Sigmoid colon (tissue), 7 donors: Measurements from ENCODE around the gene POLG2. TPM values are rescaled to one million over a fixed set of nuclear protein-coding genes. Genes with fewer than 3 reads are reported as not detected.

Experiments used
- DNase-seq: peaks from one replicate; pipeline ENCODE4 v3.0.0-alpha.2; 2019
- H3K27ac ChIP-seq, 4 donors: fragments of 200-600 bp; sonication (generic); one replicate each; pipeline ENCODE4 v1.5.1; 2016 to 2019; ENCODE audit warnings: mild to moderate bottlenecking in 1 of 4
- H3K27me3 ChIP-seq, 3 donors: fragments of 200-600 bp; sonication (generic); one replicate each; pipeline ENCODE4 v1.5.1; 2019; ENCODE audit warnings: mild to moderate bottlenecking in 1 of 3
- H3K36me3 ChIP-seq, 4 donors: fragments of 200-600 bp; sonication (generic); one replicate each; pipeline ENCODE4 v1.5.1; 2016 to 2019
- H3K4me1 ChIP-seq, 4 donors: fragments of 200-600 bp; sonication (generic); one replicate each; pipeline ENCODE4 v1.5.1; 2017 to 2019
- H3K4me3 ChIP-seq, 4 donors: fragments of 200-600 bp; sonication (generic); one replicate each; pipeline ENCODE4 v1.5.1; 2017 to 2019; ENCODE audit warnings: mild to moderate bottlenecking in 2 of 4, moderate library complexity in 1 of 4
- H3K9me3 ChIP-seq, 4 donors: fragments of 200-600 bp in 3 of 4; sonication (generic) in 3 of 4; one replicate each; pipeline versions ENCODE4 v1.5.1 to v1.6.1; 2013 to 2019
- CTCF ChIP-seq, 4 experiments: fragments of 450-650 bp in 3 of 4; fragments of 200-600 bp in 1 of 4; IDR thresholded peaks; one replicate each; pipeline ENCODE4 v1.5.1; 2016 to 2019; ENCODE audit warnings: antibody characterized with exemption in 4 of 4, mild to moderate bottlenecking in 3 of 4, moderate library complexity in 2 of 4
- EP300 ChIP-seq, 4 donors: sonication (generic); formaldehyde crosslinking; IDR thresholded peaks; one replicate each; pipeline ENCODE4 v1.6.1; 2017; ENCODE audit warnings: antibody characterized with exemption in 4 of 4
- POLR2A ChIP-seq, 2 donors: fragments of 450-650 bp; IDR thresholded peaks; one replicate each; pipeline ENCODE4 v1.6.1; 2016; ENCODE audit warnings: antibody characterized with exemption in 2 of 2, mild to moderate bottlenecking in 2 of 2, moderate library complexity in 2 of 2
- POLR2AphosphoS5 ChIP-seq, 4 donors: sonication (generic); formaldehyde crosslinking; IDR thresholded peaks; one replicate each; pipeline ENCODE4 v1.6.1; 2017; ENCODE audit warnings: antibody characterized with exemption in 4 of 4
- WGBS, 2 donors: extraction: QIAGEN DNeasy Blood & Tissue Kit; methylation state at CpG; one replicate each; pipeline ENCODE4 v1.1.7; 2013; 5-methylcytosine and 5-hydroxymethylcytosine counted together
- intact Hi-C: fragments of 100-400 bp; cut with DNase I; formaldehyde crosslinking; loops from one replicate; pipeline ENCODE4 v1.15.1; 2023
- polyA plus RNA-seq, 3 donors: library from polyadenylated mRNA; stranded (reverse); fragments of 200-250 nt; gene quantifications; one replicate each; pipeline ENCODE4 v1.2.3, GENCODE V29; 2013
- total RNA-seq, 4 donors: library from RNA; depleted of rRNA; stranded (reverse); fragments of >200 nt; gene quantifications; one replicate each; pipeline ENCODE4 v1.1.0, GENCODE V29; 2016
- donor health status: healthy with polysubstance abuse.
- donor health status: Bipolar disorder and iron deficiency.
- donor health status: healthy.

Gene POLG2
- total and polyA plus RNA-seq, 7 donors = 3.9 to 16.1 (median 8.2) TPM

GRCh38 chr17:64504769-64505339 lies 8.0 kb upstream of the POLG2 start:
- intact Hi-C loops = loop anchor here (5.0 to 10.0 kb wide), 3 partner anchors 157 to 678 kb away; partner anchors contain the start of genes FTSJ3, PSMC5 and SMURF2
- WGBS, 2 donors = 0 to 1% methylated on average over 13 of the region's 13 CpGs
- TF ChIP-seq POLR2AphosphoS5 (IDR thresholded peaks at IDR 0.05) (no peak), CTCF (IDR thresholded peaks at IDR 0.05) (no peak), POLR2A (IDR thresholded peaks at IDR 0.05) (no peak), EP300 (IDR thresholded peaks at IDR 0.05) (no peak)

GRCh38 chr17:64503821-64504768 lies 7.2 kb upstream of the POLG2 start:
- H3K36me3 ChIP-seq = peaks cover 49 to 65% (median 51%) of the 10 kb centered on the region in 4 donors
- WGBS, 2 donors = 33 to 38% methylated on average over 7 of the region's 7 CpGs
- peaks cover 0 to 68% (median 58%) of the 10 kb centered on the region in 4 donors for H3K4me1 ChIP-seq
- intact Hi-C loops = loop anchor here (10.0 kb wide), 1 partner anchor 359 kb away; no protein-coding TSS in a partner anchor
- TF ChIP-seq POLR2A (IDR thresholded peaks at IDR 0.05) (no peak), EP300 (IDR thresholded peaks at IDR 0.05) (no peak), CTCF (IDR thresholded peaks at IDR 0.05) (no peak), POLR2AphosphoS5 (IDR thresholded peaks at IDR 0.05) (no peak)
- H3K27me3 ChIP-seq = no peaks in the 10 kb centered on the region
- no peaks in the 10 kb centered on the region for H3K9me3 ChIP-seq
- H3K27ac ChIP-seq = peak overlapping the region; percentile 95 to 100 (median 98)
- no peak for DNase-seq
- H3K4me3 ChIP-seq = peak overlapping the region; percentile 78 to 90 (median 80)

More at GRCh38 chr17:64504769-64505339, 8.0 kb upstream of the POLG2 start:
- Histone ChIP-seq H3K4me1 (peaks cover 0 to 70% (median 63%) of the 10 kb centered on the region in 4 donors), H3K9me3 (no peaks in the 10 kb centered on the region), H3K4me3 (peak overlapping the region; percentile 78 to 90 (median 80)), H3K36me3 (peaks cover 45 to 65% (median 46%) of the 10 kb centered on the region in 4 donors), H3K27ac (peak overlapping the region; percentile 95 to 100 (median 98)), H3K27me3 (no peaks in the 10 kb centered on the region)
- DNase-seq = no peak

GRCh38 chr17:64503341-64503740 lies 6.5 kb upstream of the POLG2 start:
- Histone ChIP-seq H3K4me1 (peaks cover 0 to 68% (median 53%) of the 10 kb centered on the region in 4 donors), H3K4me3 (peak overlapping the region in 2 of 4 donors; percentile 78 to 81), H3K36me3 (peaks cover 50 to 65% (median 58%) of the 10 kb centered on the region in 4 donors), H3K27ac (peak overlapping the region; percentile 95 to 100 (median 98)), H3K9me3 (no peaks in the 10 kb centered on the region), H3K27me3 (no peaks in the 10 kb centered on the region)
- no peak for DNase-seq
- WGBS, 2 donors = 78 to 86% methylated on average over 5 of the region's 5 CpGs
- TF ChIP-seq POLR2A (IDR thresholded peaks at IDR 0.05) = no peak
- TF ChIP-seq CTCF (IDR thresholded peaks at IDR 0.05) = no peak
- intact Hi-C loops = loop anchor here (10.0 kb wide), 1 partner anchor 359 kb away; no protein-coding TSS in a partner anchor

- Histone ChIP-seq H3K4me3 (no peak overlapping the region), H3K9me3 (no peaks in the 10 kb centered on the region), H3K27me3 (no peaks in the 10 kb centered on the region), H3K4me1 (peaks cover 0 to 67% (median 48%) of the 10 kb centered on the region in 4 donors), H3K36me3 (peaks cover 50 to 70% (median 62%) of the 10 kb centered on the region in 4 donors), H3K27ac (peak overlapping the region; percentile 95 to 100 (median 98))
- DNase-seq = no peak
- TF ChIP-seq CTCF (IDR thresholded peaks at IDR 0.05) = no peak
- TF ChIP-seq EP300 (IDR thresholded peaks at IDR 0.05) = no peak
- no peak for TF ChIP-seq POLR2A (IDR thresholded peaks at IDR 0.05)
- intact Hi-C loops = loop anchor here (10.0 kb wide), 1 partner anchor 358 kb away; no protein-coding TSS in a partner anchor
- 78 to 82% methylated on average over 2 of the region's 2 CpGs for WGBS, 2 donors
Observed at GRCh38 chr17:64502809-64503208, 6.0 kb upstream of the POLG2 start.
